H9 (cell line): ENCODE measurements around the gene CYB5R2. TPM values are rescaled to one million over a fixed set of nuclear protein-coding genes. Genes with fewer than 3 reads are reported as not detected.

Experiments
- DNase-seq: peaks from one replicate; pipeline ENCODE4 v3.0.0-alpha.2; 2017
- H2AFZ ChIP-seq: one replicate; pipeline ENCODE4 v1.6.1; 2013; ENCODE audit warnings: mild to moderate bottlenecking, low read length, control low read depth, moderate library complexity
- H2AK5ac ChIP-seq: 2 replicates; pipeline ENCODE4 v1.6.1; 2013; ENCODE audit warnings: low read length, control low read depth, mixed read lengths; ENCODE audit not compliant: insufficient read length
- H2BK120ac ChIP-seq: one replicate; pipeline ENCODE4 v1.6.1; 2013; ENCODE audit warnings: low read depth, mild to moderate bottlenecking, low read length, control low read depth, inconsistent platforms; ENCODE audit not compliant: poor library complexity, severe bottlenecking
- H2BK12ac ChIP-seq: 2 replicates; pipeline ENCODE4 v1.6.1; 2013; ENCODE audit warnings: low read length, control low read depth, mixed read lengths, low read depth; ENCODE audit not compliant: insufficient read length
- H2BK15ac ChIP-seq: 2 replicates; pipeline ENCODE4 v1.6.1; 2013; ENCODE audit warnings: low read depth, low read length, control low read depth
- H2BK20ac ChIP-seq: one replicate; pipeline ENCODE4 v1.6.1; 2013; ENCODE audit warnings: low read depth, mild to moderate bottlenecking, low read length, control low read depth, inconsistent platforms; ENCODE audit not compliant: poor library complexity, severe bottlenecking
- H2BK5ac ChIP-seq: 2 replicates; pipeline ENCODE4 v1.6.1; 2013; ENCODE audit warnings: low read length, control low read depth, mixed read lengths; ENCODE audit not compliant: insufficient read length
- H3K14ac ChIP-seq: 2 replicates; pipeline ENCODE4 v1.6.1; 2013; ENCODE audit warnings: low read length, control low read depth; ENCODE audit not compliant: insufficient read depth
- H3K18ac ChIP-seq: 2 replicates; pipeline ENCODE4 v1.6.1; 2013; ENCODE audit warnings: low read depth, mild to moderate bottlenecking, mixed read lengths, low read length, control low read depth; ENCODE audit not compliant: insufficient read length
- H3K23ac ChIP-seq: 2 replicates; pipeline ENCODE4 v1.6.1; 2013; ENCODE audit warnings: low read length, control low read depth, mixed read lengths, low read depth; ENCODE audit not compliant: insufficient read length
- H3K23me2 ChIP-seq: 2 replicates; pipeline ENCODE4 v1.6.1; 2013; ENCODE audit warnings: low read depth, mild to moderate bottlenecking, mixed read lengths, low read length, control low read depth; ENCODE audit not compliant: insufficient read length, poor library complexity, severe bottlenecking
- H3K27ac ChIP-seq: 2 replicates; pipeline ENCODE4 v1.5.1; 2013; ENCODE audit warnings: low read length, control low read depth, mixed read lengths, low read depth; ENCODE audit not compliant: insufficient read length
- H3K27me3 ChIP-seq: 2 replicates; pipeline ENCODE4 v1.6.1; 2013; ENCODE audit warnings: low read length, control low read depth, inconsistent platforms; ENCODE audit not compliant: insufficient read depth
- H3K4ac ChIP-seq: 2 replicates; pipeline ENCODE4 v1.6.1; 2013; ENCODE audit warnings: low read depth, mild to moderate bottlenecking, control low read depth, inconsistent platforms, low read length, moderate library complexity
- H3K4me1 ChIP-seq: 2 replicates; pipeline ENCODE4 v1.6.1; 2013; ENCODE audit warnings: low read length, control low read depth, inconsistent platforms; ENCODE audit not compliant: insufficient read depth
- H3K4me2 ChIP-seq: 2 replicates; pipeline ENCODE4 v1.6.1; 2013; ENCODE audit warnings: low read length, control low read depth, mixed read lengths; ENCODE audit not compliant: insufficient read length, insufficient read depth
- H3K56ac ChIP-seq: 2 replicates; pipeline ENCODE4 v1.6.1; 2013; ENCODE audit warnings: low read depth, mild to moderate bottlenecking, mixed read lengths, low read length, control low read depth; ENCODE audit not compliant: insufficient read length
- H3K79me1 ChIP-seq: 2 replicates; pipeline ENCODE4 v1.6.1; 2013; ENCODE audit warnings: low read depth, mild to moderate bottlenecking, moderate library complexity, low read length, control low read depth, inconsistent platforms; ENCODE audit not compliant: insufficient read depth, poor library complexity, severe bottlenecking
- H3K79me2 ChIP-seq: 2 replicates; pipeline ENCODE4 v1.6.1; 2013; ENCODE audit warnings: low read length, control low read depth, inconsistent platforms; ENCODE audit not compliant: insufficient read depth
- H3K9ac ChIP-seq: 2 replicates; pipeline ENCODE4 v1.6.1; 2013; ENCODE audit warnings: low read length, control low read depth, mixed read lengths; ENCODE audit not compliant: insufficient read length; ENCODE audit errors: extremely low read depth
- H3K9me3 ChIP-seq: one replicate; pipeline ENCODE4 v1.6.1; 2013; ENCODE audit warnings: low read depth, low read length, inconsistent platforms; ENCODE audit not compliant: control insufficient read depth
- H3T11ph ChIP-seq: one replicate; pipeline ENCODE4 v1.6.1; 2013; ENCODE audit warnings: mild to moderate bottlenecking, low read length, control low read depth, inconsistent platforms
- H4K20me1 ChIP-seq: one replicate; pipeline ENCODE4 v1.6.1; 2013; ENCODE audit not compliant: control insufficient read depth, insufficient read length, insufficient read depth
- H4K5ac ChIP-seq: 2 replicates; pipeline ENCODE4 v1.6.1; 2013; ENCODE audit warnings: low read depth, mild to moderate bottlenecking, mixed read lengths, low read length, control low read depth; ENCODE audit not compliant: insufficient read length
- H4K8ac ChIP-seq: replicated peaks from 2 replicates; pipeline ENCODE4 v1.6.1; 2013; ENCODE audit warnings: low read length, control low read depth, mixed read lengths, low read depth; ENCODE audit not compliant: insufficient read length
- H4K91ac ChIP-seq: 2 replicates; pipeline ENCODE4 v1.6.1; 2013; ENCODE audit warnings: low read depth, mild to moderate bottlenecking, moderate library complexity, mixed read lengths, low read length, control low read depth; ENCODE audit not compliant: insufficient read length
- H3K27ac Mint-ChIP-seq, 3 experiments: 2 replicates in 2 of 3; 3 replicates in 1 of 3; pipeline ENCODE4 v1.8.0; 2020 to 2021; ENCODE audit warnings: mixed read lengths in 3 of 3, mild to moderate bottlenecking in 1 of 3, moderate library complexity in 1 of 3
- H3K27me3 Mint-ChIP-seq: 2 replicates; pipeline ENCODE4 v1.8.0; 2021; ENCODE audit warnings: low read depth, mild to moderate bottlenecking, moderate library complexity, mixed read lengths
- H3K36me3 Mint-ChIP-seq, 3 experiments: 2 replicates in 2 of 3; 3 replicates in 1 of 3; pipeline ENCODE4 v1.8.0; 2020 to 2021; ENCODE audit warnings: low read depth in 3 of 3, mixed read lengths in 3 of 3; ENCODE audit not compliant: insufficient read depth in 1 of 3
- H3K4me1 Mint-ChIP-seq, 2 experiments: 2 replicates each; pipeline ENCODE4 v1.8.0; 2020; ENCODE audit warnings: mixed read lengths in 2 of 2
- H3K4me3 Mint-ChIP-seq, 2 experiments: 2 replicates in 1 of 2; 3 replicates in 1 of 2; pipeline ENCODE4 v1.8.0; 2020 to 2021; ENCODE audit warnings: mild to moderate bottlenecking in 2 of 2, mixed read lengths in 2 of 2, moderate library complexity in 1 of 2
- H3K9me3 Mint-ChIP-seq, 2 experiments: 2 replicates in 1 of 2; 3 replicates in 1 of 2; pipeline ENCODE4 v1.8.0; 2020; ENCODE audit warnings: mild to moderate bottlenecking in 2 of 2, mixed read lengths in 2 of 2, moderate library complexity in 1 of 2
- CTCF ChIP-seq: fragments of 200-600 bp; sonication (generic); conservative IDR thresholded peaks from 3 replicates; pipeline ENCODE4 v1.8.0; 2021; ENCODE audit warnings: antibody characterized with exemption, mild to moderate bottlenecking
- WGBS: extraction: QIAGEN DNeasy Blood & Tissue Kit; methylation state at CpG from one replicate; pipeline ENCODE4 v1.1.7; 2013; ENCODE audit warnings: missing lambda C conversion rate, low lambda C conversion rate, mixed read lengths; ENCODE audit not compliant: insufficient read length; ENCODE audit errors: extremely low coverage; 5-methylcytosine and 5-hydroxymethylcytosine counted together
- total RNA-seq: library from RNA; stranded (reverse); gene quantifications from 2 replicates; pipeline ENCODE4 v1.2.1, GENCODE V29; 2021

The CYB5R2 gene
- total RNA-seq, 1 experiment from 2014 or later: 44.5 TPM

- Histone ChIP-seq H4K91ac (no peak overlapping the region), H2AK5ac (no peak overlapping the region), H3K79me1 (no peaks in the 10 kb centered on the region), H3K4ac (no peak overlapping the region), H3K27me3 (no peaks in the 10 kb centered on the region), H3T11ph (no peak overlapping the region), H4K5ac (no peak overlapping the region), H3K14ac (no peak overlapping the region), H2BK5ac (no peak overlapping the region), H3K23me2 (no peaks in the 10 kb centered on the region), H3K9ac (no peak overlapping the region), H3K18ac (no peak overlapping the region), H2BK12ac (no peak overlapping the region), H3K23ac (no peak overlapping the region), H3K27ac (no peak overlapping the region), H3K4me1 (peaks cover 5% of the 10 kb centered on the region; the same call in 1 of the 2 replicates), H3K79me2 (no peaks in the 10 kb centered on the region), H4K8ac (no peak overlapping the region), H2AFZ (no peak overlapping the region), H2BK15ac (no peak overlapping the region), H3K56ac (no peak overlapping the region), H2BK120ac (no peak overlapping the region), H3K4me2 (no peak overlapping the region), H4K20me1 (no peaks in the 10 kb centered on the region), H3K9me3 (peaks cover 12% of the 10 kb centered on the region), H2BK20ac (no peak overlapping the region)
- Mint-ChIP-seq H3K27ac (peak overlapping the region in 1 of 3 experiments; percentile 29; a peak in 1 of 7 replicates), H3K4me1 (peaks cover 34 to 36% of the 10 kb centered on the region in 2 experiments), H3K4me3 (no peak overlapping the region), H3K9me3 (peaks cover 12 to 26% of the 10 kb centered on the region in 2 experiments), H3K27me3 (no peaks in the 10 kb centered on the region; the same call in 1 of the 2 replicates), H3K36me3 (peaks cover 38 to 78% (median 73%) of the 10 kb centered on the region in 3 experiments)
- WGBS: no CpG with 5 or more reads among the region's 2 CpGs
- no peak for DNase-seq
- TF ChIP-seq CTCF: no peak
Observed at GRCh38 chr11:7667460-7667859, 5.8 kb downstream of the CYB5R2 start.
